Measurements from ENCODE around the gene MYL9. TPM values are rescaled to one million over a fixed set of nuclear protein-coding genes. Genes with fewer than 3 reads are reported as not detected.

Gene MYL9
- polyA plus RNA-seq, 1 donor from 2014 or later = not detected

DNA sequence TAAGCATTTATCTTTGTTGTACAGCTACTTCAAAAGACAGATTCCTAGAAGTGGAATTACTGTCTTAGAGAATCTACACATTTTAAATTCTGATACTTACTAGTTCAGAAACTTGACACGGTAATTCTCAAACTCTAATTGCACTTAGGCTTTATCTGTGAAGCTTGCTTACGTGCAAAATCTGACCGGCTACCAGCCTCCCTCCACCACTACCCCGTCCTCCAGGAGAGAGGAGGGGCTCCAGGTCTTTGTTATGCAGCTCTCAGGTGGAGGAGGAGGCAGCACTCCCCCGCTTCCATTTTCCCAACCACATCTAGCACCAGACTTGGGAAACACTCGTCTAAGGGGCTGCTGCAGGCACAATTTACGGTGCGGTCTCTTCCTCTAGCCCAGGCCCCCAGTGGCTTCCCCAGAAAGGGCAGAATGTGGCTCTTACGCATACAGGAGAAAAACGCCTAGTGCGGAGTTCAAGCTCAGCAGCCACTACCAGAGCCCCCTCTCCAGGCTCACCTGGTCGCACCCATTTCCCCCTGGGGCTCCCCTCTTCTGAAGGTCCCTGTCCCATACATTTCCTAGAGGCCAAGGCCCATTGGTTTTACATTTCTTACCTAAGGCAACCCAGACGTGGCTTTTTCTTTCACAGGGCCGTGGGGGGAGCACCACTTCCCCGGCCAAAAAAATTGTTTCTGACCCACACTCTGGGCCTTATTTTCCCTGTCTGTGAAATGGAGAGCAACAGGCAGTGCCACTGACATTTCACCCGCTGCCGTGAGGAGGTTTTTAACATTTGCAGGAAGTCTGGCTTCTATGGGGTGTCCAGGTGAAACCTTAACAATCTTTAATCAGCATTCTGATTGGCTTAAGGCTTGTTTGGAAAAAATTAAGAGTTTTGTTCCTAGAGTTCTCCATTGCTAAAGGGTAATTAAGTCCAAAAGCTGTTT is 30.5 kb downstream of the MYL9 start:
- Histone ChIP-seq H3K36me3 (ENCODE audit: insufficient read depth, low read length) (no peaks in the 10 kb centered on the region), H3K4me3 (ENCODE audit: low read length) (no peak overlapping the region), H4K20me1 (ENCODE audit: insufficient read depth) (no peaks in the 10 kb centered on the region), H3K9ac (ENCODE audit: low read length) (no peak overlapping the region), H3K9me2 (ENCODE audit: insufficient read depth, low read length) (no peaks in the 10 kb centered on the region), H3F3A (ENCODE audit: insufficient read depth, low read length, poor library complexity, severe bottlenecking) (no peaks in the 10 kb centered on the region), H3K79me2 (replicated peaks; ENCODE audit: insufficient read depth, low read length) (peaks cover 21% of the 10 kb centered on the region), H3K27ac (ENCODE audit: low read length) (no peak overlapping the region), H3K27me3 (ENCODE audit: insufficient read depth, low read depth, low read length) (peaks cover 22% of the 10 kb centered on the region), H3K9me3 (ENCODE audit: low read length) (no peaks in the 10 kb centered on the region), H2AFZ (ENCODE audit: low read depth, low read length) (no peak overlapping the region), H3K4me2 (ENCODE audit: low read length) (no peak overlapping the region)
- no peak for TF ChIP-seq RAD21 (conservative IDR thresholded peaks at IDR 0.05)
- TF ChIP-seq EP300 (conservative IDR thresholded peaks at IDR 0.05; ENCODE audit: poor library complexity, severe bottlenecking) = no peak
- TF ChIP-seq, protein P1, sequence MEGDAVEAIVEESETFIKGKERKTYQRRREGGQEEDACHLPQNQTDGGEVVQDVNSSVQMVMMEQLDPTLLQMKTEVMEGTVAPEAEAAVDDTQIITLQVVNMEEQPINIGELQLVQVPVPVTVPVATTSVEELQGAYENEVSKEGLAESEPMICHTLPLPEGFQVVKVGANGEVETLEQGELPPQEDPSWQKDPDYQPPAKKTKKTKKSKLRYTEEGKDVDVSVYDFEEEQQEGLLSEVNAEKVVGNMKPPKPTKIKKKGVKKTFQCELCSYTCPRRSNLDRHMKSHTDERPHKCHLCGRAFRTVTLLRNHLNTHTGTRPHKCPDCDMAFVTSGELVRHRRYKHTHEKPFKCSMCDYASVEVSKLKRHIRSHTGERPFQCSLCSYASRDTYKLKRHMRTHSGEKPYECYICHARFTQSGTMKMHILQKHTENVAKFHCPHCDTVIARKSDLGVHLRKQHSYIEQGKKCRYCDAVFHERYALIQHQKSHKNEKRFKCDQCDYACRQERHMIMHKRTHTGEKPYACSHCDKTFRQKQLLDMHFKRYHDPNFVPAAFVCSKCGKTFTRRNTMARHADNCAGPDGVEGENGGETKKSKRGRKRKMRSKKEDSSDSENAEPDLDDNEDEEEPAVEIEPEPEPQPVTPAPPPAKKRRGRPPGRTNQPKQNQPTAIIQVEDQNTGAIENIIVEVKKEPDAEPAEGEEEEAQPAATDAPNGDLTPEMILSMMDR (IDR thresholded peaks at IDR 0.05; ENCODE audit: poor library complexity, severe bottlenecking) = no peak
- no peak for TF ChIP-seq SMC3 (conservative IDR thresholded peaks at IDR 0.05; ENCODE audit: poor library complexity)
- TF ChIP-seq TAF1 (IDR thresholded peaks at IDR 0.05; ENCODE audit: low read depth) = no peak
- no peak for TF ChIP-seq POLR2AphosphoS5 (IDR thresholded peaks at IDR 0.05)
- no peak for TF ChIP-seq EZH2 (IDR thresholded peaks at IDR 0.05; ENCODE audit: borderline replicate concordance, insufficient read depth, low read length, poor library complexity, severe bottlenecking)
- no peak for TF ChIP-seq REST (IDR thresholded peaks at IDR 0.05; ENCODE audit: borderline replicate concordance)
- TF ChIP-seq MXI1 (conservative IDR thresholded peaks at IDR 0.05; ENCODE audit: poor library complexity, severe bottlenecking) = no peak

DNA sequence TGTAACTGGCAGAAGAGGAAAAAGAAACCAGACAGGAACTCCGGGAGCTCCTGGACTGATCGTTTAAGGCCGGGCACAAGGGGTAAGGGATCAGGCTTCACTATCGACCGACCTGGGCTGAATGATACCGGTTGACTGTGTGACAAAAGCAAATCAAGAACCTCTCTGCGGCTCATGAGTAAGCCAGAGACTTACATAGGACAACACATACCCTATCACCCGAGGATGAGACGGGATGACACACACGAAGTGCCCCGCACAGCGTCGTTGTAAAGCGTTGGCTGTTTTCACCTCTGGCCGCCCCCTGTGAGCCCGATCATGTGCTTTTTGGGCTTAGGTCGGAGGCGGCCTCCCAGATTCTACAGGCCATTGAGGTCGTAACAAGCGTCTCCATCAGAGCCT is 31.4 kb downstream of the MYL9 start:
- Histone ChIP-seq H2AFZ (ENCODE audit: low read depth, low read length) (no peak overlapping the region), H3K27ac (ENCODE audit: low read length) (no peak overlapping the region)

More for the DNA sequence above, 31.4 kb downstream of the MYL9 start:
- TF ChIP-seq EZH2 (IDR thresholded peaks at IDR 0.05; ENCODE audit: borderline replicate concordance, insufficient read depth, low read length, poor library complexity, severe bottlenecking) (no peak), RAD21 (conservative IDR thresholded peaks at IDR 0.05) (no peak), TAF1 (IDR thresholded peaks at IDR 0.05; ENCODE audit: low read depth) (no peak), POLR2AphosphoS5 (IDR thresholded peaks at IDR 0.05) (no peak), REST (IDR thresholded peaks at IDR 0.05; ENCODE audit: borderline replicate concordance) (no peak), MXI1 (conservative IDR thresholded peaks at IDR 0.05; ENCODE audit: poor library complexity, severe bottlenecking) (no peak), EP300 (conservative IDR thresholded peaks at IDR 0.05; ENCODE audit: poor library complexity, severe bottlenecking) (no peak), SMC3 (conservative IDR thresholded peaks at IDR 0.05; ENCODE audit: poor library complexity) (no peak)
- TF ChIP-seq, protein P1 (IDR thresholded peaks at IDR 0.05; ENCODE audit: poor library complexity, severe bottlenecking) = no peak
- Histone ChIP-seq H3F3A (ENCODE audit: insufficient read depth, low read length, poor library complexity, severe bottlenecking) (no peaks in the 10 kb centered on the region), H3K27me3 (ENCODE audit: insufficient read depth, low read depth, low read length) (peaks cover 22% of the 10 kb centered on the region), H3K9ac (ENCODE audit: low read length) (no peak overlapping the region), H3K4me2 (ENCODE audit: low read length) (no peak overlapping the region), H3K9me3 (ENCODE audit: low read length) (no peaks in the 10 kb centered on the region), H3K9me2 (ENCODE audit: insufficient read depth, low read length) (no peaks in the 10 kb centered on the region), H3K79me2 (replicated peaks; ENCODE audit: insufficient read depth, low read length) (peaks cover 24% of the 10 kb centered on the region), H3K36me3 (ENCODE audit: insufficient read depth, low read length) (no peaks in the 10 kb centered on the region), H3K4me3 (ENCODE audit: low read length) (no peak overlapping the region), H4K20me1 (ENCODE audit: insufficient read depth) (no peaks in the 10 kb centered on the region)
